Measurements from ENCODE around the gene LY6G6D.

Gene LY6G6D

DNA sequence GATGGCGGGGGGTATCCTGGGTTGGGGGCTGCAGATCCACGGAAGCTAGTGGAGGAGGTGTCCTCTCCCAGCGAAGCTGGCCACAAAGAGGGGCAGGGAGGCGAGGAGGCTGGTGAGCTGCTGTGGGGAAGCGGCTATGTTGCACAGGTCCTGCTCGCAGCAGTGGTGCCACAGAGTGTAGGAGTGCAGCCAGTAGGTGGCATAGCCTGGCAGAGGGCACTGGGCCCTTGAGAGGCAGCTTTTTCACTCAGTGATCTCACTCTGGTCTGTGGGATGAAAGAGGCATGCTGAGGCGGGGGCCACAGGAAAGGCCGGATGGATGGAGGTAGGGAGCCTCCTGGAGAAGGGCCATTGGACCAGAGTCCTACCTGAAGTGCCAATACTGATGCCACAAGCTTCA is 2.9 kb upstream of the LY6G6D start:
- Mint-ChIP-seq H3K36me3 (ENCODE audit: low read depth) (no peaks in the 10 kb centered on the region), H3K9me3 (no peaks in the 10 kb centered on the region), H3K4me3 (peak overlapping the region in 2 of 3 experiments; percentile 7 to 12), H3K27ac (peak overlapping the region; percentile 83 to 93 (median 86)), H3K4me1 (peaks cover 36% of the 10 kb centered on the region), H3K27me3 (ENCODE audit: low read depth) (peaks cover 5% of the 10 kb centered on the region)
- TF ChIP-seq, protein P1, sequence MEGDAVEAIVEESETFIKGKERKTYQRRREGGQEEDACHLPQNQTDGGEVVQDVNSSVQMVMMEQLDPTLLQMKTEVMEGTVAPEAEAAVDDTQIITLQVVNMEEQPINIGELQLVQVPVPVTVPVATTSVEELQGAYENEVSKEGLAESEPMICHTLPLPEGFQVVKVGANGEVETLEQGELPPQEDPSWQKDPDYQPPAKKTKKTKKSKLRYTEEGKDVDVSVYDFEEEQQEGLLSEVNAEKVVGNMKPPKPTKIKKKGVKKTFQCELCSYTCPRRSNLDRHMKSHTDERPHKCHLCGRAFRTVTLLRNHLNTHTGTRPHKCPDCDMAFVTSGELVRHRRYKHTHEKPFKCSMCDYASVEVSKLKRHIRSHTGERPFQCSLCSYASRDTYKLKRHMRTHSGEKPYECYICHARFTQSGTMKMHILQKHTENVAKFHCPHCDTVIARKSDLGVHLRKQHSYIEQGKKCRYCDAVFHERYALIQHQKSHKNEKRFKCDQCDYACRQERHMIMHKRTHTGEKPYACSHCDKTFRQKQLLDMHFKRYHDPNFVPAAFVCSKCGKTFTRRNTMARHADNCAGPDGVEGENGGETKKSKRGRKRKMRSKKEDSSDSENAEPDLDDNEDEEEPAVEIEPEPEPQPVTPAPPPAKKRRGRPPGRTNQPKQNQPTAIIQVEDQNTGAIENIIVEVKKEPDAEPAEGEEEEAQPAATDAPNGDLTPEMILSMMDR (IDR thresholded peaks at IDR 0.05; ENCODE audit: unreplicated experiment in 3 of 3), result no peak

DNA sequence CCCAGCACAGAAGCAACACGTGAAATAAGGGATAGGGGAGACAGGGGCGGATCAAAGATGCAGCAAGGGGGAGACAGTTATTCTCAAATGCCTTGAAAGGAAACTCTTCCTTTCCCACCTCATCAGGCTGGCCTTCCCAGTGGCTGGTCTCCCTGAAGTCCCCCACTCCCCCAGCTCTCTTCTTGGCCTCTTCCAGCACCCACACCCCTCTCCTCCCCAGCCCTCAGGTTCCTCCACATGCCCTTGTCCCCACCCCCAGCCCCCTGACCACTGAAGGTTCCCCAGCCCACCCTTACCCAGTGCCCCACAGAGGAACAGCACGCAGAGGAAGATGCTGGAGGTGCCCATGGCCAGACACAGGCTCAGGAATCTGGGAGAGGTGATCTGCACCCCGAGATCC is 1.7 kb upstream of the LY6G6D start:
- H3K27ac Mint-ChIP-seq, result peak overlapping the region; percentile 83 to 93 (median 92)
- H3K27me3 Mint-ChIP-seq (ENCODE audit: low read depth), result peaks cover 5% of the 10 kb centered on the region
- H3K4me1 Mint-ChIP-seq, result peaks cover 36% of the 10 kb centered on the region
- no peak overlapping the region for H3K4me3 Mint-ChIP-seq
- TF ChIP-seq, protein P1 (IDR thresholded peaks at IDR 0.05; ENCODE audit: unreplicated experiment in 3 of 3), result no peak
- H3K9me3 Mint-ChIP-seq, result no peaks in the 10 kb centered on the region
- H3K36me3 Mint-ChIP-seq (ENCODE audit: low read depth), result no peaks in the 10 kb centered on the region

DNA sequence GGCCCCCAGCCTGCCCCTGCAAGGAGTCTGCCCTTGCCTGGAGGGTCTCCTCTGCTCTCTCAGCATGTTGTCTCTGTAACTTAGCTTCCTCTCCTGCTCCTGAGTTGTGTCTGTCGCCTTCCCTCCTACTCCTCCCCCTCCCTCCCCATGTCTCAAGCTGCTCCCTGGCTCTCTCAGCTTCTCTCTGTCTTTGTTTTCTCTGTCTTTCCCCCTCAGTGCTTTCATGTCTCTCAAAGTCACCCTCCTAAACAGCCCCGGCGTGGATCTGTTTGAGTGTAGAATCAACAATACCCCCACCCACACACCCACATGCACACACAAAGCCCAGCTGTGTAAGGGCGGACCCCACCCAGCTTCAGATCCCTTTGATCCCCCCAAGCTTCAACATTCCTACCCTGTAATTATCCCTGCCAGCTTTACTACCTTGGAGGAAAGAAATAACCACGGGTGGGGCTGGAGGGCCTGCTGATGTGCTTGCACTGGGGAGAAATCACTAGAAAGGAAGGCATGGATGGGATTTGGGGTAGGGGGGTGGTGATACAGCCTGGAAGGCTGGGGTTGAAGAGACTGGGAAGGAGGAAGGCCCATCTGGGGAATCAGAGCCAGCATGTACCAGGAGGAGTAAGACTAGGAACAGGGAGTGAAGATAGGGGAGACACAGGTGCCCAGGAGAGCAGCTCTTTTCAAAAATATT is 1.0 kb upstream of the LY6G6D start:
- H3K9me3 Mint-ChIP-seq, result no peaks in the 10 kb centered on the region
- TF ChIP-seq, protein P1 (IDR thresholded peaks at IDR 0.05; ENCODE audit: unreplicated experiment in 3 of 3), result no peak
- peak overlapping the region; percentile 17 to 37 (median 28) for H3K4me3 Mint-ChIP-seq
- peak overlapping the region; percentile 83 to 93 (median 92) for H3K27ac Mint-ChIP-seq
- peaks cover 36% of the 10 kb centered on the region for H3K4me1 Mint-ChIP-seq
- no peaks in the 10 kb centered on the region for H3K36me3 Mint-ChIP-seq (ENCODE audit: low read depth)
- H3K27me3 Mint-ChIP-seq (ENCODE audit: low read depth), result peaks cover 5% of the 10 kb centered on the region

DNA sequence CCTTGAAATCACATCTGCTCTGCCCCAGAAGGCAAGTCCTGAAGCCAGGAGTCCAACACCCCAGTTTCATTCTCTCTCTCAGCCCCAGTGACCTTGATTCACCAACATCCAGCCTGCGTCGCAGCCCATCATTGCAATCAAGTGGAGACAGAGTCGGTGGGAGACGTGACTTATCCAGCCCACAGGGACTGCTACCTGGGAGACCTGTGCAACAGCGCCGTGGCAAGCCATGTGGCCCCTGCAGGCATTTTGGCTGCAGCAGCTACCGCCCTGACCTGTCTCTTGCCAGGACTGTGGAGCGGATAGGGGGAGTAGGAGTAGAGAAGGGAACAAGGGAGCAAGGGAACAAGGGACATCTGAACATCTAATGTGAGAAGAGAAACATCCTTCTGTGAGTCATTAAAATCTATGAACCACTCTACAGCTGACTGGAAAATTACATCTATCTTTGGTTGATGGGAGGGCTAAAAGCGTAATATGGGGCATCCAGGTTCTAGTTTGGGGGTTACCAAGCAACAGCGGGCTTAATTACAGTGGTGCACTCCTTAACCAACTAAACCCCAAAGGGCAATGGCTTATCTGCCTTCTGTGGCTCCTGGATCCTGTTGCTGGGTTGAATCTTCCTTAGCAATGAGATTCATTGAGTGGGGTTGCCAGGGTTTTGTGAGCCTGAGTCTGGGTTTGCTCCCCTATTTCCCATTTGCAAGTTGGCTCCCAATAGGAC is 2.5 kb downstream of the LY6G6D start:
- peaks cover 5% of the 10 kb centered on the region for H3K27me3 Mint-ChIP-seq (ENCODE audit: low read depth)
- no peak overlapping the region for H3K27ac Mint-ChIP-seq
- TF ChIP-seq, protein P1 (IDR thresholded peaks at IDR 0.05; ENCODE audit: unreplicated experiment in 3 of 3), result no peak
- H3K9me3 Mint-ChIP-seq, result no peaks in the 10 kb centered on the region
- H3K4me3 Mint-ChIP-seq, result no peak overlapping the region
- peaks cover 26% of the 10 kb centered on the region for H3K4me1 Mint-ChIP-seq
- H3K36me3 Mint-ChIP-seq (ENCODE audit: low read depth), result no peaks in the 10 kb centered on the region

DNA sequence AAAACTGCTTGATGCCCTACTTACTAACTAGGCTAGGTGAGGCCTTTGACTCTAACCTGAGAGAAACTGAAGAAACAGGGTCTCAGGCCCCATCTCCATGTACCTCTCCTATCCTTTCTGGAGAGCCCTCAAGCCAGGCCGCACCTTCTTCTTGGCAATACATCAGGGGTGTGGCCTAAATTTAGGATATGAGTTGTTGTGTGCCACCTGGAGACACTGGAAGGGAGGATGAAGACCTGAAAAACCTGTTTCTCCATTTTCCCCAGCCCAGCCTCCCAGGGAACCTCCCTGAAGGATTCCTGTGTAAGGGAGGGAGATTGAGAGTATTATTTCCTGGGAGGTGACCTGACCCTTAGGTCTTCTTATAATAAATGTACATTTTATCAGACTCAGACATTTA is 3.1 kb downstream of the LY6G6D start:
- H3K27me3 Mint-ChIP-seq (ENCODE audit: low read depth), result peaks cover 4% of the 10 kb centered on the region
- peaks cover 21% of the 10 kb centered on the region for H3K4me1 Mint-ChIP-seq
- H3K36me3 Mint-ChIP-seq (ENCODE audit: low read depth), result no peaks in the 10 kb centered on the region
- no peak overlapping the region for H3K4me3 Mint-ChIP-seq
- H3K9me3 Mint-ChIP-seq, result no peaks in the 10 kb centered on the region
- TF ChIP-seq, protein P1 (IDR thresholded peaks at IDR 0.05; ENCODE audit: unreplicated experiment in 3 of 3), result no peak
- no peak overlapping the region for H3K27ac Mint-ChIP-seq
